Spleen (tissue), 7 donors: ENCODE results near the gene CASP10.

ENCODE experiments used
- CTCF ChIP-seq, 11 experiments: fragments of 200-600 bp in 7 of 11; fragments of 450-650 bp in 4 of 11; sonication (generic) in 4 of 11; IDR thresholded peaks in 8 of 11; conservative IDR thresholded peaks in 3 of 11; 1 replicate in 7 of 11; 2 replicates in 4 of 11; pipeline versions ENCODE4 v1.4.0 to v1.8.0; 2016 to 2021; ENCODE audit warnings: antibody characterized with exemption in 11 of 11, inconsistent platforms in 4 of 11, mild to moderate bottlenecking in 1 of 11
- POLR2A ChIP-seq, 3 donors: fragments of 450-650 bp; IDR thresholded peaks; one replicate each; pipeline ENCODE4 v1.5.1; 2017; ENCODE audit warnings: antibody characterized with exemption in 3 of 3, mild to moderate bottlenecking in 1 of 3
- donor health status: DM: no; HTN: no; CAD: no; lungs with moderate emphysema.
- donor health status: DM: no; HTN: no; CAD: no.
- donor health status: DM: no; HTN: no; CAD: no.

GRCh38 chr2:201191132-201191875 lies 8.4 kb downstream of the CASP10 start:
- TF ChIP-seq POLR2A (IDR thresholded peaks at IDR 0.05) (no peak), CTCF (IDR thresholded peaks at IDR 0.05 in 8 of 11, conservative IDR thresholded peaks at IDR 0.05 in 3 of 11) (no peak)
